ENCODE data around the gene SLC11A2.

DNA sequence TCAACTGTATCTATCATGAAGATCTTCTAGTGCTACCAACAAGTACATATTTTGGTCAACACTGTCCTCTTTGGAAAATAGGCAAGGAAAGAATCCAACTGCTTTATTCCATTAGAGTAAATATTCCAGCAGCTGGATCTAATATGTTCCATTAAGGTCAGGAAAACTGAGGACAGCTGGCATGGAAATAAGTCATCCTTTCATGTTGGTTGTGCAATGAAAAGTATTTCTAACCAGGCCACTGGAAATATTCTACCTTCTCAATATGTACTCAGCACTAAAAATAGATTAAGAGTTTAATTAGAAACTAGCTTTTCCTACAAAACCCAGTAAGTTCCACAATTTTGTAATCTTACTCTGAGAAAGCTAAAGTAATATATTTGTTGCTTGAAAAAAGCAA, 54.2 kb downstream of the SLC11A2 start:
- TF ChIP-seq MYC (CRISPR knock-in tag; IDR thresholded peaks at IDR 0.05; ENCODE audit: borderline replicate concordance) (no peak), JDP2 (CRISPR knock-in tag; IDR thresholded peaks at IDR 0.05; ENCODE audit: borderline replicate concordance) (no peak), MYNN (CRISPR knock-in tag; IDR thresholded peaks at IDR 0.05; ENCODE audit: low read depth) (no peak), ZFP36 (IDR thresholded peaks at IDR 0.05; ENCODE audit: borderline replicate concordance, low read depth, low read length, partially characterized antibody) (no peak), ARID2 (CRISPR knock-in tag; IDR thresholded peaks at IDR 0.05; ENCODE audit: borderline replicate concordance) (no peak), SETDB1 (CRISPR knock-in tag; IDR thresholded peaks at IDR 0.05; ENCODE audit: borderline replicate concordance) (no peak), ZNF614 (CRISPR knock-in tag; IDR thresholded peaks at IDR 0.05; ENCODE audit: borderline replicate concordance) (no peak), TAF15 (IDR thresholded peaks at IDR 0.05; ENCODE audit: low read depth, low read length, poor library complexity, severe bottlenecking) (no peak)
- TF ChIP-seq, protein P1, sequence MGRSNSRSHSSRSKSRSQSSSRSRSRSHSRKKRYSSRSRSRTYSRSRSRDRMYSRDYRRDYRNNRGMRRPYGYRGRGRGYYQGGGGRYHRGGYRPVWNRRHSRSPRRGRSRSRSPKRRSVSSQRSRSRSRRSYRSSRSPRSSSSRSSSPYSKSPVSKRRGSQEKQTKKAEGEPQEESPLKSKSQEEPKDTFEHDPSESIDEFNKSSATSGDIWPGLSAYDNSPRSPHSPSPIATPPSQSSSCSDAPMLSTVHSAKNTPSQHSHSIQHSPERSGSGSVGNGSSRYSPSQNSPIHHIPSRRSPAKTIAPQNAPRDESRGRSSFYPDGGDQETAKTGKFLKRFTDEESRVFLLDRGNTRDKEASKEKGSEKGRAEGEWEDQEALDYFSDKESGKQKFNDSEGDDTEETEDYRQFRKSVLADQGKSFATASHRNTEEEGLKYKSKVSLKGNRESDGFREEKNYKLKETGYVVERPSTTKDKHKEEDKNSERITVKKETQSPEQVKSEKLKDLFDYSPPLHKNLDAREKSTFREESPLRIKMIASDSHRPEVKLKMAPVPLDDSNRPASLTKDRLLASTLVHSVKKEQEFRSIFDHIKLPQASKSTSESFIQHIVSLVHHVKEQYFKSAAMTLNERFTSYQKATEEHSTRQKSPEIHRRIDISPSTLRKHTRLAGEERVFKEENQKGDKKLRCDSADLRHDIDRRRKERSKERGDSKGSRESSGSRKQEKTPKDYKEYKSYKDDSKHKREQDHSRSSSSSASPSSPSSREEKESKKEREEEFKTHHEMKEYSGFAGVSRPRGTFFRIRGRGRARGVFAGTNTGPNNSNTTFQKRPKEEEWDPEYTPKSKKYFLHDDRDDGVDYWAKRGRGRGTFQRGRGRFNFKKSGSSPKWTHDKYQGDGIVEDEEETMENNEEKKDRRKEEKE (IDR thresholded peaks at IDR 0.05): no peak
- TF ChIP-seq, protein P2, sequence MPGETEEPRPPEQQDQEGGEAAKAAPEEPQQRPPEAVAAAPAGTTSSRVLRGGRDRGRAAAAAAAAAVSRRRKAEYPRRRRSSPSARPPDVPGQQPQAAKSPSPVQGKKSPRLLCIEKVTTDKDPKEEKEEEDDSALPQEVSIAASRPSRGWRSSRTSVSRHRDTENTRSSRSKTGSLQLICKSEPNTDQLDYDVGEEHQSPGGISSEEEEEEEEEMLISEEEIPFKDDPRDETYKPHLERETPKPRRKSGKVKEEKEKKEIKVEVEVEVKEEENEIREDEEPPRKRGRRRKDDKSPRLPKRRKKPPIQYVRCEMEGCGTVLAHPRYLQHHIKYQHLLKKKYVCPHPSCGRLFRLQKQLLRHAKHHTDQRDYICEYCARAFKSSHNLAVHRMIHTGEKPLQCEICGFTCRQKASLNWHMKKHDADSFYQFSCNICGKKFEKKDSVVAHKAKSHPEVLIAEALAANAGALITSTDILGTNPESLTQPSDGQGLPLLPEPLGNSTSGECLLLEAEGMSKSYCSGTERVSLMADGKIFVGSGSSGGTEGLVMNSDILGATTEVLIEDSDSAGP (CRISPR knock-in tag; IDR thresholded peaks at IDR 0.05; ENCODE audit: borderline replicate concordance): no peak

All from HepG2 (cell line).